IMR-90 (cell line): ENCODE data around the gene CFAP43. TPM values are rescaled to one million over a fixed set of nuclear protein-coding genes. Genes with fewer than 3 reads are reported as not detected.

Experiments
- ATAC-seq: fragments of 200-7000 bp; cut with Tn5 transposase; 2 replicates; pipeline ENCODE4 v1.9.1; 2020; ENCODE audit warnings: low read depth, mild to moderate bottlenecking, moderate library complexity
- BruUV-seq: library from RNA; stranded (reverse); fragments of 400-500 nt; replicated peaks from 2 replicates; lab custom pipeline; 2021; lab: Mats Ljungman, UMichigan
- CTCF ChIA-PET: fragments of 300-600 bp; formaldehyde crosslinking; extraction: SDS; loops from one replicate; lab custom pipeline; 2021; ENCODE audit warnings: antibody characterized with exemption; lab: Yijun Ruan, JAX
- POLR2A ChIA-PET: fragments of 300-600 bp; sonication (Branson Sonifier 250); formaldehyde crosslinking; loops from one replicate; lab custom pipeline; 2022; ENCODE audit warnings: antibody characterized with exemption; ENCODE audit not compliant: unreplicated experiment; lab: Charles Lee
- DNase-seq: peaks from one replicate; pipeline ENCODE4 v3.0.0; 2013
- H2AFZ ChIP-seq: replicated peaks from 2 replicates; pipeline ENCODE3; 2013; ENCODE audit warnings: low read length, mild to moderate bottlenecking; ENCODE audit not compliant: poor library complexity
- H2AK5ac ChIP-seq: 2 replicates; pipeline ENCODE4 v1.6.1; 2013; ENCODE audit warnings: low read depth, low read length, inconsistent platforms
- H2AK9ac ChIP-seq: replicated peaks from 2 replicates; pipeline ENCODE3; 2013; ENCODE audit warnings: mild to moderate bottlenecking, low read depth, low read length, moderate library complexity; ENCODE audit not compliant: poor library complexity
- H2BK120ac ChIP-seq: 2 replicates; pipeline ENCODE4 v1.6.1; 2013; ENCODE audit warnings: low read depth, low read length, inconsistent platforms
- H2BK15ac ChIP-seq: 3 replicates; pipeline ENCODE4 v1.6.1; 2013; ENCODE audit warnings: low read depth, low read length, inconsistent platforms
- H2BK20ac ChIP-seq: 2 replicates; pipeline ENCODE4 v1.6.1; 2013; ENCODE audit warnings: low read depth, mild to moderate bottlenecking, inconsistent platforms, low read length, moderate library complexity
- H2BK5ac ChIP-seq: 2 replicates; pipeline ENCODE4 v1.6.1; 2013; ENCODE audit warnings: mild to moderate bottlenecking, low read depth, low read length, inconsistent platforms; ENCODE audit not compliant: poor library complexity, severe bottlenecking
- H3K14ac ChIP-seq: replicated peaks from 2 replicates; pipeline ENCODE4 v1.6.1; 2013; ENCODE audit warnings: low read depth, low read length, inconsistent platforms
- H3K18ac ChIP-seq: 2 replicates; pipeline ENCODE4 v1.6.1; 2013; ENCODE audit warnings: low read depth, low read length, control low read depth
- H3K23ac ChIP-seq: 2 replicates; pipeline ENCODE4 v1.6.1; 2013; ENCODE audit warnings: low read depth, low read length, inconsistent platforms
- H3K27ac ChIP-seq: 2 replicates; pipeline ENCODE4 v1.5.1; 2013; ENCODE audit warnings: mild to moderate bottlenecking, control low read depth, low read length; ENCODE audit not compliant: insufficient read depth
- H3K27me3 ChIP-seq: 2 replicates; pipeline ENCODE4 v1.6.1; 2013; ENCODE audit warnings: low read length; ENCODE audit not compliant: control insufficient read depth, insufficient read depth
- H3K36me3 ChIP-seq: 2 replicates; pipeline ENCODE4 v1.6.1; 2013; ENCODE audit warnings: low read length, mixed read lengths; ENCODE audit not compliant: control insufficient read depth, insufficient read depth
- H3K4ac ChIP-seq: 2 replicates; pipeline ENCODE4 v1.6.1; 2013; ENCODE audit warnings: low read depth, low read length, inconsistent platforms
- H3K4me1 ChIP-seq: 2 replicates; pipeline ENCODE4 v1.6.1; 2013; ENCODE audit warnings: low read length, mixed read lengths; ENCODE audit not compliant: control insufficient read depth, insufficient read depth
- H3K4me2 ChIP-seq: 2 replicates; pipeline ENCODE4 v1.6.1; 2013; ENCODE audit warnings: low read depth, mild to moderate bottlenecking, control low read depth, low read length, moderate library complexity
- H3K4me3 ChIP-seq: 2 replicates; pipeline ENCODE4 v1.5.1; 2013; ENCODE audit warnings: low read depth, mild to moderate bottlenecking, control low read depth, low read length, moderate library complexity; ENCODE audit not compliant: insufficient read depth
- H3K56ac ChIP-seq: 2 replicates; pipeline ENCODE4 v1.6.1; 2013; ENCODE audit warnings: low read length, inconsistent platforms; ENCODE audit not compliant: insufficient read depth; ENCODE audit errors: extremely low read depth
- H3K79me1 ChIP-seq, 2 experiments: 2 replicates each; pipeline ENCODE4 v1.6.1; 2013; ENCODE audit warnings: low read length in 2 of 2, inconsistent platforms in 1 of 2, low read depth in 1 of 2
- H3K9ac ChIP-seq: 2 replicates; pipeline ENCODE4 v1.6.1; 2013; ENCODE audit warnings: low read depth, low read length, control low read depth
- H3K9me1 ChIP-seq: 2 replicates; pipeline ENCODE4 v1.6.1; 2013; ENCODE audit warnings: low read length, inconsistent platforms; ENCODE audit not compliant: insufficient read depth
- H3K9me3 ChIP-seq: 2 replicates; pipeline ENCODE4 v1.6.1; 2013; ENCODE audit warnings: low read length; ENCODE audit not compliant: control insufficient read depth, insufficient read depth
- H4K20me1 ChIP-seq: 2 replicates; pipeline ENCODE4 v1.6.1; 2013; ENCODE audit warnings: low read length, inconsistent platforms; ENCODE audit not compliant: insufficient read depth
- H4K5ac ChIP-seq: 2 replicates; pipeline ENCODE4 v1.6.1; 2013; ENCODE audit warnings: mild to moderate bottlenecking, low read depth, low read length, control low read depth
- H4K8ac ChIP-seq, 2 experiments: 2 replicates each; pipeline ENCODE4 v1.6.1; 2013; ENCODE audit warnings: low read depth in 2 of 2, low read length in 2 of 2, control low read depth in 1 of 2, inconsistent platforms in 1 of 2
- H4K91ac ChIP-seq: 2 replicates; pipeline ENCODE4 v1.6.1; 2013; ENCODE audit warnings: low read depth, low read length, inconsistent platforms; ENCODE audit not compliant: insufficient read depth
- FOS ChIP-seq: fragments of 150-350 bp; IDR thresholded peaks from 2 replicates; pipeline ENCODE4 v1.6.1; 2016; ENCODE audit warnings: low read depth, low read length
- MAFK ChIP-seq: IDR thresholded peaks from 2 replicates; pipeline ENCODE4 v1.6.1; 2012; ENCODE audit warnings: low read depth, low read length, improper control_type of control experiment
- MAZ ChIP-seq: IDR thresholded peaks from 2 replicates; pipeline ENCODE4 v1.6.1; 2012; ENCODE audit warnings: low read depth, mild to moderate bottlenecking, low read length, improper control_type of control experiment, moderate library complexity, borderline replicate concordance
- RAD21 ChIP-seq: IDR thresholded peaks from 2 replicates; pipeline ENCODE4 v1.6.1; 2012; ENCODE audit warnings: low read length, improper control_type of control experiment
- WGBS, 2 experiments: methylation state at CpG; one replicate each; pipeline versions ENCODE4 v1.1.5 to v1.1.7; 2013; ENCODE audit warnings: missing lambda C conversion rate in 2 of 2; ENCODE audit not compliant: insufficient read length in 1 of 2; ENCODE audit errors: extremely low coverage in 2 of 2; 5-methylcytosine and 5-hydroxymethylcytosine counted together
- dilution Hi-C: fragments of 300-500 bp; cut with HindIII; formaldehyde crosslinking; loops from one replicate; pipeline ENCODE4 v1.14.3; 2018; ENCODE audit warnings: low sequenced_read_pairs; ENCODE audit not compliant: unreplicated experiment
- in situ Hi-C: fragments of 300-500 bp; cut with MboI; formaldehyde crosslinking; loops from 3 replicates; pipeline ENCODE4 v1.14.3; 2019; ENCODE audit warnings: low sequenced_read_pairs, inconsistent platforms, mixed read lengths
- intact Hi-C: fragments of 100-400 bp; cut with micrococcal nuclease; formaldehyde crosslinking; loops from 2 replicates; pipeline ENCODE4 v1.10.0; 2022
- polyA plus RNA-seq, 3 experiments: library from polyadenylated mRNA; depleted of rRNA; stranded (reverse); fragments of >200 nt; gene quantifications; 2 replicates each; pipeline ENCODE4 v1.2.3, GENCODE V29; 2012; ENCODE audit warnings: low replicate concordance in 1 of 3
- total RNA-seq: library from RNA; depleted of rRNA; stranded (reverse); fragments of >200 nt; gene quantifications from 2 replicates; pipeline ENCODE4 v1.2.3, GENCODE V29; 2012

Gene CFAP43
- total and polyA plus RNA-seq, 2 of the 4 experiments (the other 2 are of a cell fraction), result under 0.01 to 0.05 TPM

GRCh38 chr10:104254493-104255310, 22.5 kb upstream of the CFAP43 start, which contains the start of gene GSTO1 (continued):
- TF ChIP-seq RAD21, result no peak
- no peak for TF ChIP-seq MAFK

GRCh38 chr10:104253606-104254410, 21.6 kb upstream of the CFAP43 start:
- H3K4me3 ChIP-seq, result peak overlapping the region; percentile 96
- no peak for TF ChIP-seq FOS
- TF ChIP-seq MAZ, result no peak
- peak overlapping the region; percentile 95 for H3K14ac ChIP-seq
- H4K20me1 ChIP-seq, result peaks cover 15% of the 10 kb centered on the region; the same call in 1 of the 2 replicates
- peak overlapping the region; percentile 96 for H3K27ac ChIP-seq
- H3K79me1 ChIP-seq, result peaks cover 0 to 19% of the 10 kb centered on the region in 2 experiments; a peak in 2 of 4 replicates
- peak overlapping the region; percentile 37 for H2AK9ac ChIP-seq
- ChIA-PET CTCF (interaction anchor here (0.6 to 2.3 kb wide), 2 partner anchors 20 to 123 kb away, joined by 3 to 11 read pairs; no protein-coding TSS in a partner anchor), POLR2A (no interaction called here)
- H2BK20ac ChIP-seq, result peak overlapping the region; percentile 73
- H2AFZ ChIP-seq, result peak overlapping the region; percentile 92
- H3K56ac ChIP-seq, result peak overlapping the region; percentile 85
- in situ Hi-C loops (no loop called here), dilution Hi-C loops (no loop called here), intact Hi-C loops (loop anchor here (2.0 to 5.0 kb wide), 2 partner anchors 209 to 367 kb away; no protein-coding TSS in a partner anchor)
- peak overlapping the region; percentile 92 for H4K5ac ChIP-seq
- peak overlapping the region; percentile 92 for H3K18ac ChIP-seq
- WGBS, 2 experiments, result 65% methylated on average over 7 of the region's 10 CpGs; no CpG with 5 or more reads in 1 of the 2 experiments
- peak overlapping the region; percentile 92 for H3K23ac ChIP-seq
- BruUV-seq, result no TSS peak
- H3K4ac ChIP-seq, result peak overlapping the region; percentile 92
- H3K36me3 ChIP-seq, result peaks cover 10% of the 10 kb centered on the region
- H2BK120ac ChIP-seq, result peak overlapping the region; percentile 90
- DNase-seq (peak; percentile 56), ATAC-seq (peak; percentile 6; the same call in 1 of the 2 replicates)
- H3K9ac ChIP-seq, result peak overlapping the region; percentile 96; the same call in 1 of the 2 replicates
- H3K4me1 ChIP-seq, result peaks cover 8% of the 10 kb centered on the region
- H3K9me3 ChIP-seq, result no peaks in the 10 kb centered on the region
- H2BK5ac ChIP-seq, result peak overlapping the region; percentile 90
- peaks cover 10% of the 10 kb centered on the region; the same call in 1 of the 2 replicates for H3K9me1 ChIP-seq
- peak overlapping the region; percentile 85 for H2AK5ac ChIP-seq
- H4K8ac ChIP-seq, result peak overlapping the region; percentile 94 to 96
- no peaks in the 10 kb centered on the region for H3K27me3 ChIP-seq
- H2BK15ac ChIP-seq, result peak overlapping the region; percentile 95; the same call in 2 of the 3 replicates
- peak overlapping the region; percentile 98 for H4K91ac ChIP-seq
- H3K4me2 ChIP-seq, result peak overlapping the region; percentile 94
